GM21367 (cell line): ENCODE results near the gene SLC35E2B.
"Not testable (repeated sequence)": the region's sequence is repeated elsewhere in the genome, so short reads cannot be mapped to it uniquely, and the experiment has no call there.

ENCODE experiments used
- ATAC-seq: cut with Tn5 transposase; IDR thresholded peaks from one replicate; pipeline ENCODE4 v1.9.1; 2021; ENCODE audit not compliant: unreplicated experiment

The SLC35E2B gene

GRCh38 chr1:1704284-1704957 is 11.8 kb upstream of the SLC35E2B start:
- ATAC-seq = not testable (repeated sequence)

DNA sequence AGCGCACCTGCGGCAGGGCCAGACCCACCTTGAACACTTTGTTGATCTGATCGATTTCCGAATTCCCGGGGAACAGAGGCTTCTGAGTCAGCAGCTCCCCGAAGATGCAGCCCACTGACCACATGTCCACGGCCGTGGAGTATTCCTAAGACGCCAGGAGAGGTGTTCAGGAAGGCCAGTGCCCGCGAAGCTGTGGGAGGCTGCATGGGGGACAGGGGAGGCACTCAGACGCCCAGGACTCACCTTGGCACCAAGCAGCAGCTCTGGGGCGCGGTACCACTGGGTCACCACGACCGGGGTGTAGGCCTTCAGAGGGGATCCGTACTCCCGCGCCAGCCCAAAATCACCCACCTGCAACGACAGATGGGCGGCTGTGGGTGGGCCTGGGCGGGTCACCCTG is 11.2 kb upstream of the SLC35E2B start:
- no peak for ATAC-seq

- not testable (repeated sequence) for ATAC-seq
Measured at GRCh38 chr1:1702506-1702905, 9.9 kb upstream of the SLC35E2B start.

GRCh38 chr1:1700557-1700956 is 8.0 kb upstream of the SLC35E2B start:
- ATAC-seq = not testable (repeated sequence)

DNA sequence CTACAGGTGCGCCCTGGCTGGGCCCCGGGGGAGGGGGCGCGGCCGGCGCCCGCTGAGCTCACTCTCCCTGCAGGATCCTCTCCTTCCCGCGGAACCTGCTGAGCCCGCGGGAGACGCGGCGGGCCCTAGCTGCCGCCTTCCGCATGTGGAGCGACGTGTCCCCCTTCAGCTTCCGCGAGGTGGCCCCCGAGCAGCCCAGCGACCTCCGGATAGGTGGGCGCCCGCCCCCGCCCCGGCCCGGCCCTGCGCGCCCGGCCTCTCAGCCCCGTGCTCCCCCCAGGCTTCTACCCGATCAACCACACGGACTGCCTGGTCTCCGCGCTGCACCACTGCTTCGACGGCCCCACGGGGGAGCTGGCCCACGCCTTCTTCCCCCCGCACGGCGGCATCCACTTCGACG is 7.5 kb upstream of the SLC35E2B start:
- ATAC-seq = not testable (repeated sequence)

DNA sequence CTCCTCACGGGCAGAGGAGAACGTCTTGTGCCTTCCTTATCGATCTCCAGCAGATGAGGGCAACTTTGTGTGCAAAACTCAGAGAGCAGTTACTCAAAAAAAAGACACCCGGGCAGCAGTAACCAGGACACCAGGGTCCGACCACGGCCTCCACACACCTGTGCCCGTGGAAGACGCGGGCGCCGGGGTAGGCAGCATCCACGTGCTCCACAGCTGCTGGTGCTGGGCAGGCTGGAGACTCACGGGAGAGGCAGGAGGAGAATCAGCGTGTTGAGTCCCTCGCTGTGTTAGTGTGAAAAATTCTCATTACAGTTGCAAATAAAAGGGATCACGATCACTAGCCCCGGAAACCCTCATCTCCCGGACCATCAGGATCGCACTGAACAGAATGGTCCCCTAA is 6.5 kb upstream of the SLC35E2B start:
- ATAC-seq = not testable (repeated sequence)

- ATAC-seq = not testable (repeated sequence)
Measured at GRCh38 chr1:1697358-1698183, 5.0 kb upstream of the SLC35E2B start.

- ATAC-seq = not testable (repeated sequence)
Measured at GRCh38 chr1:1696431-1697357, 4.1 kb upstream of the SLC35E2B start.

- ATAC-seq = peak; percentile 23
Measured at GRCh38 chr1:1692324-1692713, 276 bp downstream of the SLC35E2B start.

GRCh38 chr1:1691443-1691842 is 1.2 kb downstream of the SLC35E2B start:
- not testable (repeated sequence) for ATAC-seq

DNA sequence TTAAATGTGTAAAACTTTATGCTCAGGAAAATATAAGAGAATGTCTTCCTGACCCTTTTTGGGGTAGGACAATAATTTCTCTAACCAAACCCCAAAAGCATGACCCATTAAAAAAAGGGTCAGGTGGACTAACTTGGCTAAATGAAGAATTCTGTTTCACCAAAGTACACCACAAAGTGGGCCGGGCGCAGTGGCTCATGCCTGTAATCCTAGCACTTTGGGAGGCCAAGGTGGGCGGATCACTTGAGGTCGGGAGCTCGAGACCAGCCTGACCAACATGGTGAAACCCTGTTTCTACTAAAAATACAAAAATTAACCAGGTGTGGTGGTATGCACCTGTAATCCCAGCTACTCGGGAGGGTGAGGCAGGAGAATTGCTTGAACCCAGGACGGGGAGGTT is 3.1 kb downstream of the SLC35E2B start:
- ATAC-seq = not testable (repeated sequence)

- ATAC-seq = no peak
Measured at GRCh38 chr1:1687846-1688245, 4.7 kb downstream of the SLC35E2B start.

GRCh38 chr1:1684031-1684681 is 8.4 kb downstream of the SLC35E2B start:
- no peak for ATAC-seq

DNA sequence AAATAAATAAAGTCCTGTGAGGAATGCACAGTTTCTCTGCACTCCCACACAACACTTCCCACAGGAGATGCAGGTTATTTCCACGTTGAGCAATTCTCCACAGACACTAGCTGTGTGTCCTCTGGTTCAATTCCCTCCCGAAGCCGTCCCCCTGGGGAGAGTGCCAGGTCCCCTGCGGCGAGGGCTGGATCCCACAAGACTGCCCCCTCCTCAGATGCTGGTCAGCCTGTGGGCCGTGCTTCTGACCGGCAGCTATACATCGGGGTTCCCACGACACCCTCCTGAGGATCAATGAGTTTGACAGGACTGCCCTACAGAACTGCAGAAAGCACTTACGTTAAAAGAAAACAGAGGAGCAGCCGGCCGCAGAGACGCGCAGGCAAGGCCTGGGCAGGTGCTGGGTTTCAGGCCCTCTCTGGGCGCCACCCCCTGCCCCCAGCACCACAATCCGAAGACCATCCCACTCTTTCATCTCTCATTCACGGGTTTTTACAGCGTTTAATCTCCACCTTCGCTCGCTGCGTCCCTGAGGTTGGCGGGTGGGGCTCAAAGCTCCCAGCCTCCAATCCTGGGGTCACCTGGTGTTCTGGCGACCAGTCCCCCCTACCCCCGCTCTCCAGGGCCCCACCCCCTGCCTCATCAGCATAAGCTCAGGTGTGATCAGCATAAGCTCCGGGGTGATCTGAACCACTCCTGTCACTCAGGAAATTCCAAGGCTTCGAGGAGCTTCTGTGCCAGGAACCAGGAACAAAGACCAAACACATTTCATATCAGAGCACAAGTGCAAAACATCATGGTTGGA is 9.3 kb downstream of the SLC35E2B start:
- no peak for ATAC-seq

- no peak for ATAC-seq
Measured at GRCh38 chr1:1680912-1681273, 11.7 kb downstream of the SLC35E2B start.

- ATAC-seq = no peak
Measured at GRCh38 chr1:1680031-1680911, 12.3 kb downstream of the SLC35E2B start.

DNA sequence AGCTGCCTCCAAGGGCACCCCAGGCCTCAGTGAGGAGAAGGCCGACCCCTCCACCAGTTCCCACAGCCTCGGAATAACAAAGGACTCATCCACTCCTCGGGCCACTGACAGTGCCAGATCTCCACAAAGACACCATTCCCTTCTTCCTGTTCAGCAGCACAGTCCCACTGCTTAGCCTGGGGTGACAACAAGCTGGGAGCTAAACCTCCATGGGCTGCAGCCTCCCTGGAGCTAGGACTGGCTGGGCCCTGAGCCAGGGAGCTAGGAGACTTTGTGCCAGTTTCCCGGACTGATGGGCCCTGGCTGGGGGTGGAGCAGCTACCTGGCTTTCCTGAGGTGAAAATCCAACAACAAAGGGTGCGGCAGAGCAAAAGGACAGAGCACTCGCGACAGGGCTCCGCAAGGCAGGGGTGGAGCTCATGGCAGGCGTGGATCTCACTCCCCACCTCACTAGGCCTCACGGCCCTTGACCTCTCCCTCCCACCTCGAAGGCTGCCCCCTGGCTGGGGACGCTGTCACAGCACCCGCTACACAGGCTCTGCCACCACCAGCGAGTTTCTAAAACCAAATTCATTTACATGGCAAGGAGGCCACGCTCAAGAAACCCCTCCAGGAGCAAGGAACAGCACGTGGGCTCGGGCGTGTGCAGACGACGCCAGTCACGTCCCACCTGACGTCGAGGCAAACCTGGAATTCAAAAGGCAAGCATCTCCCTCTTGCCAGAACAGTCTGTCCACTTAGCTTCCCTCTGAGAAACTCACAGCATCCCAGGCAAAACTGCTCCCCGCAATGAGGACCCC is 13.8 kb downstream of the SLC35E2B start:
- ATAC-seq = no peak
